Mesendoderm (in vitro differentiated cells): ENCODE measurements around the gene LHX6.

Experiments
- DNase-seq: peaks from one replicate; pipeline ENCODE4 v3.0.0; 2013
- H2AK5ac ChIP-seq: 2 replicates; pipeline ENCODE4 v1.6.1; 2013; ENCODE audit warnings: low read length, inconsistent platforms
- H2BK120ac ChIP-seq: 2 replicates; pipeline ENCODE4 v1.6.1; 2013; ENCODE audit warnings: low read depth, mild to moderate bottlenecking, low read length, moderate library complexity, mixed read lengths
- H2BK15ac ChIP-seq: replicated peaks from 2 replicates; pipeline ENCODE4 v1.6.1; 2013; ENCODE audit warnings: low read depth, mild to moderate bottlenecking, moderate library complexity
- H2BK5ac ChIP-seq: 2 replicates; pipeline ENCODE4 v1.6.1; 2013; ENCODE audit warnings: low read length, inconsistent platforms
- H3K18ac ChIP-seq: 2 replicates; pipeline ENCODE4 v1.6.1; 2013; ENCODE audit warnings: mild to moderate bottlenecking, low read length, mixed read lengths
- H3K23ac ChIP-seq: one replicate; pipeline ENCODE4 v1.6.1; 2013; ENCODE audit warnings: low read length
- H3K27ac ChIP-seq: 2 replicates; pipeline ENCODE4 v1.5.1; 2013; ENCODE audit warnings: low read depth, mild to moderate bottlenecking, inconsistent platforms, low read length, moderate library complexity
- H3K27me3 ChIP-seq: 2 replicates; pipeline ENCODE4 v1.6.1; 2013; ENCODE audit warnings: low read length, control low read depth, mild to moderate bottlenecking, inconsistent platforms; ENCODE audit not compliant: insufficient read depth, poor library complexity
- H3K36me3 ChIP-seq: 2 replicates; pipeline ENCODE4 v1.6.1; 2013; ENCODE audit warnings: low read length, inconsistent platforms; ENCODE audit not compliant: control insufficient read depth, insufficient read depth
- H3K4ac ChIP-seq: one replicate; pipeline ENCODE4 v1.6.1; 2013; ENCODE audit warnings: low read depth, mild to moderate bottlenecking, low read length, moderate library complexity
- H3K4me1 ChIP-seq: 2 replicates; pipeline ENCODE4 v1.6.1; 2013; ENCODE audit warnings: low read depth, low read length, inconsistent platforms; ENCODE audit not compliant: control insufficient read depth
- H3K4me2 ChIP-seq: 2 replicates; pipeline ENCODE4 v1.6.1; 2013; ENCODE audit warnings: low read length
- H3K4me3 ChIP-seq: 2 replicates; pipeline ENCODE4 v1.5.1; 2013; ENCODE audit warnings: mild to moderate bottlenecking, low read length
- H3K56ac ChIP-seq: one replicate; pipeline ENCODE4 v1.6.1; 2013; ENCODE audit warnings: low read length
- H3K79me1 ChIP-seq: 2 replicates; pipeline ENCODE4 v1.6.1; 2013; ENCODE audit warnings: low read length, inconsistent platforms
- H3K79me2 ChIP-seq: 2 replicates; pipeline ENCODE4 v1.6.1; 2013; ENCODE audit warnings: mild to moderate bottlenecking, low read length; ENCODE audit not compliant: control insufficient read depth, insufficient read depth
- H3K9ac ChIP-seq: 2 replicates; pipeline ENCODE4 v1.6.1; 2013; ENCODE audit warnings: low read length, inconsistent platforms
- H4K5ac ChIP-seq: one replicate; pipeline ENCODE4 v1.6.1; 2013; ENCODE audit warnings: low read length
- H4K8ac ChIP-seq: one replicate; pipeline ENCODE4 v1.6.1; 2013; ENCODE audit warnings: low read depth, mild to moderate bottlenecking, control low read depth, low read length, moderate library complexity
- WGBS: extraction: QIAGEN DNeasy Blood & Tissue Kit; methylation state at CpG from one replicate; pipeline ENCODE4 v1.1.7; 2013; ENCODE audit warnings: low lambda C conversion rate, missing lambda C conversion rate; ENCODE audit not compliant: insufficient coverage; ENCODE audit errors: extremely low coverage; 5-methylcytosine and 5-hydroxymethylcytosine counted together

The LHX6 gene

DNA sequence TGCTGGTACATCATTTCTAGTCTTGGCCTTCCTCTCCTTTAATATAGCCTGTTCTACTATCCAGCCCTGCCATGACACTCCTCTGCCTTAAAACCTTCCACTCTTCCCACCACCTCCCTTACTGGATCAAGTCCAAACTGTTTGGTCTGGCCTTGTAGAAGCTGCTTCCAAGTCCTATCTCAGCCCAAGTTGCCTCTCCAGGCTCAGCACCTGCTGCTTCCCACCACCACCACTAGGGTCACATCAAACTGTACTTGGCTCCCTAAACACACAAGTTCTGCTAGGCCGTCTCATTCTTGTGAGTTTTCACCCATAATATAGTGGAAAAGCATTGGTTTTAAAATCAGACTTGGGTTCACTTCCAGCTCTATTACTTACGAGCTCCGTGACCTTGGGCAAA lies 70.6 kb downstream of the LHX6 start:
- Histone ChIP-seq H3K9ac (no peak overlapping the region), H3K27ac (no peak overlapping the region), H2BK15ac (no peak overlapping the region), H2AK5ac (no peak overlapping the region), H4K8ac (no peak overlapping the region), H3K4me1 (no peaks in the 10 kb centered on the region), H3K4me3 (no peak overlapping the region), H3K79me1 (peaks cover 3% of the 10 kb centered on the region), H3K27me3 (no peaks in the 10 kb centered on the region), H2BK120ac (no peak overlapping the region), H3K18ac (no peak overlapping the region), H3K79me2 (peaks cover 6% of the 10 kb centered on the region), H3K36me3 (no peaks in the 10 kb centered on the region), H3K4ac (no peak overlapping the region), H3K23ac (no peak overlapping the region), H3K56ac (no peak overlapping the region), H4K5ac (no peak overlapping the region), H2BK5ac (no peak overlapping the region), H3K4me2 (no peak overlapping the region)
- peak; percentile 81 for DNase-seq
- WGBS = no CpG with 5 or more reads among the region's 3 CpGs

- Histone ChIP-seq H2AK5ac (no peak overlapping the region), H2BK5ac (no peak overlapping the region), H3K4me3 (no peak overlapping the region), H3K23ac (no peak overlapping the region), H3K4me1 (no peaks in the 10 kb centered on the region), H3K9ac (no peak overlapping the region), H3K36me3 (no peaks in the 10 kb centered on the region), H3K4ac (no peak overlapping the region), H3K27ac (no peak overlapping the region), H3K4me2 (no peak overlapping the region), H3K27me3 (no peaks in the 10 kb centered on the region), H2BK15ac (no peak overlapping the region), H3K79me1 (peaks cover 3% of the 10 kb centered on the region), H3K79me2 (peaks cover 6% of the 10 kb centered on the region), H4K5ac (no peak overlapping the region), H2BK120ac (no peak overlapping the region), H3K56ac (no peak overlapping the region), H3K18ac (no peak overlapping the region), H4K8ac (no peak overlapping the region)
- WGBS = 100% methylated on average over 1 of the region's 4 CpGs
- DNase-seq = no peak
Observed at GRCh38 chr9:122155796-122156195, 73.0 kb downstream of the LHX6 start.
